HepG2 (cell line): Measurements from ENCODE around the gene CLN6. TPM values are rescaled to one million over a fixed set of nuclear protein-coding genes. Genes with fewer than 3 reads are reported as not detected.
"Not testable (repeated sequence)": the region's sequence is repeated elsewhere in the genome, so short reads cannot be mapped to it uniquely, and the experiment has no call there.

Experiments used
- ATAC-seq: fragments of 200-7000 bp; cut with Tn5 transposase; 3 replicates; pipeline ENCODE4 v1.9.1; 2020; ENCODE audit warnings: mild to moderate bottlenecking, moderate library complexity
- BruUV-seq: library from RNA; stranded (reverse); fragments of 400-500 nt; replicated peaks from 2 replicates; lab custom pipeline; 2021; lab: Mats Ljungman, UMichigan
- CTCF ChIA-PET: fragments of 300-600 bp; formaldehyde crosslinking; extraction: SDS; loops from one replicate; lab custom pipeline; 2021; ENCODE audit warnings: low total read pairs, inconsistent platforms, low intra/inter-chr PET ratio; lab: Yijun Ruan, JAX
- POLR2A ChIA-PET: fragments of 350-600 bp; sonication (Branson Sonifier 250); formaldehyde crosslinking; loops from one replicate; lab custom pipeline; 2020; ENCODE audit warnings: antibody characterized with exemption, inconsistent platforms; lab: Yijun Ruan, JAX
- DNase-seq: peaks from one replicate; pipeline ENCODE4 v3.0.0-alpha.2; 2015; ENCODE audit warnings: low spot score
- FAIRE-seq: peaks from 3 replicates; lab custom pipeline; 2011; peaks lifted over from hg19 to GRCh38; lab: Jason Lieb, UNC
- H2AFZ ChIP-seq: one replicate; pipeline ENCODE4 v1.6.1; 2011; ENCODE audit warnings: low read length, inconsistent platforms
- H3K27ac ChIP-seq: fragments of 300-600 bp; 3 replicates; pipeline ENCODE4 v1.8.0; 2011; ENCODE audit warnings: mixed run types, mild to moderate bottlenecking, mixed read lengths, low read length, inconsistent platforms; ENCODE audit not compliant: insufficient read depth; ENCODE audit errors: extremely low read length
- H3K27me3 ChIP-seq, 2 experiments: fragments of 200-600 bp in 1 of 2; 2 replicates in 1 of 2; 3 replicates in 1 of 2; pipeline versions ENCODE4 v1.6.0 to v1.8.0; 2011; ENCODE audit warnings: low read length in 2 of 2, mild to moderate bottlenecking in 2 of 2, moderate library complexity in 2 of 2, inconsistent platforms in 1 of 2; ENCODE audit not compliant: insufficient read depth in 2 of 2, control insufficient read depth in 1 of 2
- H3K36me3 ChIP-seq, 2 experiments: fragments of 200-600 bp in 1 of 2; replicated peaks in 1 of 2; 2 replicates in 1 of 2; 3 replicates in 1 of 2; pipeline versions ENCODE4 v1.5.1 to v1.8.0; 2011; ENCODE audit warnings: low read length in 2 of 2, inconsistent platforms in 1 of 2; ENCODE audit not compliant: insufficient read depth in 2 of 2, control insufficient read depth in 1 of 2
- H3K4me1 ChIP-seq: 2 replicates; pipeline ENCODE4 v1.5.1; 2012; ENCODE audit warnings: low read length, inconsistent platforms; ENCODE audit not compliant: insufficient read depth
- H3K4me2 ChIP-seq: 2 replicates; pipeline ENCODE4 v1.6.0; 2011; ENCODE audit warnings: low read depth, low read length, inconsistent platforms
- H3K4me3 ChIP-seq, 3 experiments: fragments of 200-600 bp in 1 of 3; sonication (generic), shearing (Covaris generic) in 1 of 3; replicated peaks in 1 of 3; 2 replicates each; pipeline ENCODE4 v1.5.1; 2011 to 2016; ENCODE audit warnings: low read length in 3 of 3, inconsistent platforms in 2 of 3, low read depth in 2 of 3, mild to moderate bottlenecking in 2 of 3, control low read depth in 1 of 3, mixed read lengths in 1 of 3; ENCODE audit not compliant: insufficient read depth in 1 of 3
- H3K79me2 ChIP-seq: one replicate; pipeline ENCODE4 v1.6.1; 2011; ENCODE audit warnings: low read length, inconsistent platforms; ENCODE audit not compliant: insufficient read depth
- H3K9ac ChIP-seq: 2 replicates; pipeline ENCODE4 v1.6.0; 2011; ENCODE audit warnings: mild to moderate bottlenecking, low read depth, low read length, inconsistent platforms; ENCODE audit not compliant: insufficient read depth
- H3K9me3 ChIP-seq: 2 replicates; pipeline ENCODE4 v1.5.1; 2012; ENCODE audit warnings: mild to moderate bottlenecking, low read length
- H4K20me1 ChIP-seq: 2 replicates; pipeline ENCODE4 v1.6.0; 2011; ENCODE audit warnings: inconsistent platforms, mild to moderate bottlenecking, low read length, moderate library complexity; ENCODE audit not compliant: insufficient read depth
- BRCA1 ChIP-seq: sonication (generic); formaldehyde crosslinking; IDR thresholded peaks from 2 replicates; pipeline ENCODE4 v1.4.0; 2020; ENCODE audit warnings: missing genetic modification reagents
- NPAS2 ChIP-seq: sonication (generic); formaldehyde crosslinking; IDR thresholded peaks from 2 replicates; pipeline ENCODE4 v1.8.0; 2022; ENCODE audit warnings: mild to moderate bottlenecking, missing genetic modification reagents, borderline replicate concordance
- PAF1 ChIP-seq: IDR thresholded peaks from 2 replicates; pipeline ENCODE4 v1.6.1; 2016; ENCODE audit warnings: missing genetic modification reagents, missing compliant biosample characterization
- PHF5A ChIP-seq: IDR thresholded peaks from one replicate; pipeline ENCODE4 v1.6.1; 2018; ENCODE audit warnings: low read depth, missing genetic modification reagents; ENCODE audit not compliant: unreplicated experiment
- POLR2AphosphoS5 ChIP-seq: IDR thresholded peaks from 2 replicates; pipeline ENCODE4 v1.6.1; 2012; ENCODE audit warnings: low read depth, low read length
- RBM22 ChIP-seq: fragments of 200-400 bp; formaldehyde crosslinking; optimal IDR thresholded peaks from 2 replicates; pipeline ENCODE3; 2017; ENCODE audit warnings: mild to moderate bottlenecking, low read length, moderate library complexity
- SP5 ChIP-seq: IDR thresholded peaks from 2 replicates; pipeline ENCODE4 v1.6.1; 2016; ENCODE audit warnings: low read depth, borderline replicate concordance
- SRSF9 ChIP-seq: fragments of 200-400 bp; formaldehyde crosslinking; IDR thresholded peaks from 2 replicates; pipeline ENCODE4 v1.6.1; 2018; ENCODE audit warnings: borderline replicate concordance, mild to moderate bottlenecking, low read depth, low read length; ENCODE audit not compliant: insufficient read depth, poor library complexity, severe bottlenecking
- TP53 ChIP-seq: sonication (generic); formaldehyde crosslinking; conservative IDR thresholded peaks from 2 replicates; pipeline ENCODE4 v1.4.0; 2020; ENCODE audit warnings: missing genetic modification reagents
- ZNF44 ChIP-seq: sonication (generic); formaldehyde crosslinking; IDR thresholded peaks from 2 replicates; pipeline ENCODE4 v1.5.1; 2020; ENCODE audit warnings: mild to moderate bottlenecking, missing genetic modification reagents
- ZNF552 ChIP-seq: sonication (generic); formaldehyde crosslinking; IDR thresholded peaks from 2 replicates; pipeline ENCODE4 v1.9.0; 2022; ENCODE audit warnings: missing genetic modification reagents, mild to moderate bottlenecking, borderline replicate concordance
- ZNF780A ChIP-seq: sonication (generic); formaldehyde crosslinking; IDR thresholded peaks from 2 replicates; pipeline ENCODE4 v1.8.0; 2022; ENCODE audit warnings: mild to moderate bottlenecking, missing genetic modification reagents, moderate library complexity
- ZSCAN12 ChIP-seq: sonication (generic); formaldehyde crosslinking; IDR thresholded peaks from 2 replicates; pipeline ENCODE4 v1.9.0; 2021; ENCODE audit warnings: mild to moderate bottlenecking, missing genetic modification reagents
- WGBS: methylation state at CpG from one replicate; pipeline ENCODE4 v1.1.6; 2017; ENCODE audit warnings: low lambda C conversion rate; 5-methylcytosine and 5-hydroxymethylcytosine counted together
- in situ Hi-C: cut with HindIII; loops from 2 replicates; pipeline ENCODE4 v1.10.0; 2017; ENCODE audit warnings: low pct_unique_long_range_greater_than_20kb; ENCODE audit not compliant: extremely low pct_ligation_motif_present
- intact Hi-C: fragments of 100-400 bp; cut with micrococcal nuclease; formaldehyde crosslinking; loops from one replicate; pipeline ENCODE4 v1.10.0; 2022; ENCODE audit not compliant: unreplicated experiment
- polyA plus RNA-seq, 8 experiments: library from polyadenylated mRNA; depleted of rRNA in 3 of 8; stranded (reverse) in 7 of 8; unstranded in 1 of 8; fragments of >200 nt; fragmentation: Illumina TruSeq in 4 of 8; extraction: Trizol in 4 of 8; gene quantifications; 2 replicates each; pipeline versions ENCODE4 v1.2.1 to v1.2.3, GENCODE V29; 2011 to 2016; ENCODE audit warnings: low read depth in 4 of 8, missing spikeins in 1 of 8, mixed read lengths in 1 of 8; ENCODE audit not compliant: insufficient read depth in 1 of 8
- total RNA-seq, 5 experiments: library from RNA; depleted of rRNA; stranded (reverse); fragments of >200 nt; fragmentation: Illumina TruSeq; extraction: Trizol; gene quantifications; 2 replicates each; pipeline ENCODE4 v1.2.3, GENCODE V29; 2016; ENCODE audit warnings: low read depth in 1 of 5
- TF ChIP-seq, protein P1 (sequence below): sonication (generic); formaldehyde crosslinking; IDR thresholded peaks from 2 replicates; pipeline ENCODE4 v1.8.1; 2023; ENCODE audit warnings: missing genetic modification reagents, mild to moderate bottlenecking, borderline replicate concordance
- TF ChIP-seq, protein P2 (sequence below): sonication (generic); formaldehyde crosslinking; conservative IDR thresholded peaks from 2 replicates; pipeline ENCODE4 v1.8.1; 2023; ENCODE audit warnings: missing genetic modification reagents

CLN6 gene
- total and polyA plus RNA-seq, 2 of the 13 experiments (the other 11 are each of a cell fraction or from before 2014, with no cell fraction given), result 24.9 to 27.1 TPM

DNA sequence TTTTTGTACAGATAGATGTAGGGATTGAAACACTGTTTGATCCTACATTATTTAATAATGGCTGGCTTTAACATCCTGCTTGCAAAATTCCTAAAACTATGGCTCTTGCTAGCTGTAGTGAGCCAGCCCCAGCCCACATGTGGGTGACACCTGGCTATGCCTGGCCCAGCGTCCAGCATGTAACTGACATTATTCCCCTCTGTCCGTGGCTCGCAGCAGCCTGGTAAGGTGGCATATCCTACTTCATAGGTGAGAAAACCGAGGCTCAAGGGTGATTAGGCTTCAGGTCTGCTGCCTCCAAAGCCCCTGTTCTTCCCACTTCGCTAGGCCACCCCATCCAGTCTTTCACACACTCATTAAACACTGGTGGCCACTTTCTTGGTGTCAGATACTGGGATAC, 26.0 kb downstream of the CLN6 start:
- H3K4me2 ChIP-seq, result no peak overlapping the region
- no peak overlapping the region for H3K27ac ChIP-seq
- no peak overlapping the region for H3K4me3 ChIP-seq
- H3K79me2 ChIP-seq, result no peaks in the 10 kb centered on the region
- ATAC-seq (no peak), FAIRE-seq (no peak), DNase-seq (no peak)
- H3K4me1 ChIP-seq, result peaks cover 51% of the 10 kb centered on the region
- 0 out of 2 replicates have a peak, but pooled peaks cover 6% of the 10 kb centered on the region for H4K20me1 ChIP-seq
- WGBS, result 91% methylated on average over 5 of the region's 5 CpGs
- TF ChIP-seq PAF1 (CRISPR knock-in tag), result no peak
- TF ChIP-seq ZNF44 (CRISPR knock-in tag), result no peak
- no peak for TF ChIP-seq SP5 (CRISPR knock-in tag)
- TF ChIP-seq PHF5A (CRISPR knock-in tag), result no peak
- TF ChIP-seq, protein P1, sequence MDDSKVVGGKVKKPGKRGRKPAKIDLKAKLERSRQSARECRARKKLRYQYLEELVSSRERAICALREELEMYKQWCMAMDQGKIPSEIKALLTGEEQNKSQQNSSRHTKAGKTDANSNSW (CRISPR knock-in tag), result no peak
- TF ChIP-seq ZNF780A (CRISPR knock-in tag), result no peak
- TF ChIP-seq ZNF552 (CRISPR knock-in tag), result no peak
- peak; percentile 18 for TF ChIP-seq RBM22
- no peak for TF ChIP-seq SRSF9
- no peak for TF ChIP-seq BRCA1 (CRISPR knock-in tag)
- TF ChIP-seq TP53 (CRISPR knock-in tag), result no peak
- no peak for TF ChIP-seq NPAS2
- no peak for TF ChIP-seq ZSCAN12
- no peak for TF ChIP-seq POLR2AphosphoS5
- TF ChIP-seq, protein P2, sequence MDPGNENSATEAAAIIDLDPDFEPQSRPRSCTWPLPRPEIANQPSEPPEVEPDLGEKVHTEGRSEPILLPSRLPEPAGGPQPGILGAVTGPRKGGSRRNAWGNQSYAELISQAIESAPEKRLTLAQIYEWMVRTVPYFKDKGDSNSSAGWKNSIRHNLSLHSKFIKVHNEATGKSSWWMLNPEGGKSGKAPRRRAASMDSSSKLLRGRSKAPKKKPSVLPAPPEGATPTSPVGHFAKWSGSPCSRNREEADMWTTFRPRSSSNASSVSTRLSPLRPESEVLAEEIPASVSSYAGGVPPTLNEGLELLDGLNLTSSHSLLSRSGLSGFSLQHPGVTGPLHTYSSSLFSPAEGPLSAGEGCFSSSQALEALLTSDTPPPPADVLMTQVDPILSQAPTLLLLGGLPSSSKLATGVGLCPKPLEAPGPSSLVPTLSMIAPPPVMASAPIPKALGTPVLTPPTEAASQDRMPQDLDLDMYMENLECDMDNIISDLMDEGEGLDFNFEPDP, result 0 out of 2 replicates have a peak, but pooled peaks have one; percentile 38
- peaks cover 1 to 3% of the 10 kb centered on the region in 2 experiments; a peak in 1 of 5 replicates for H3K36me3 ChIP-seq
- no TSS peak for BruUV-seq
- no peaks in the 10 kb centered on the region for H3K9me3 ChIP-seq
- intact Hi-C loops (no loop called here), in situ Hi-C loops (no loop called here)
- no peak overlapping the region for H3K9ac ChIP-seq
- H3K27me3 ChIP-seq, result no peaks in the 10 kb centered on the region
- POLR2A ChIA-PET, result no interaction called here
- CTCF ChIA-PET, result no interaction called here
- H2AFZ ChIP-seq, result no peak overlapping the region

DNA sequence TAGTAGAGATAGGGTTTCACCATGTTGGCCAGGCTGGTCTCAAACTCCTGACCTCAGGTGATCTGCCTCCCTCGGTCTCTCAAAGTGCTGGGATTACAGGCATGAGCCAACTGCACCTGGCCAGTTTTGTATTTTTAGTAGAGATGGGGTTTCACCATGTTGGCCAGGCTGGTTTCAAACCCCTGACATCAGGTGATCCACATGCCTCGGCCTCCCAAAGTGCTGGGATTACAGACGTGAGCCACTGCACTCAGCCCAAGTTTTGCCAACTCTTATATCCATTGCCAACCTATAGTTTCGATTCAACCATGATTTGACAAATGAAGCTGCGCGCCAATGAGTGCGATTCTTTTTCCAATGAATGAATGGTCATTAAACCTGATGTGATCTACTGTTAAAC, 26.5 kb downstream of the CLN6 start:
- in situ Hi-C loops, intact Hi-C loops, H3K27me3 ChIP-seq, H4K20me1 ChIP-seq, H3K36me3 ChIP-seq, H3K27ac ChIP-seq, POLR2A ChIA-PET, CTCF ChIA-PET, H3K4me2 ChIP-seq, ATAC-seq, H3K4me3 ChIP-seq, H2AFZ ChIP-seq, H3K9me3 ChIP-seq, DNase-seq, BruUV-seq, FAIRE-seq, H3K79me2 ChIP-seq, H3K9ac ChIP-seq: not testable (repeated sequence)
- peaks cover 56% of the 10 kb centered on the region for H3K4me1 ChIP-seq
- 96% methylated on average over 7 of the region's 7 CpGs for WGBS
